GM19035 (cell line): ENCODE data around the gene STK24.

Source experiments
- ATAC-seq: cut with Tn5 transposase; IDR thresholded peaks from one replicate; pipeline ENCODE4 v1.9.1; 2021; ENCODE audit not compliant: unreplicated experiment

The STK24 gene

GRCh38 chr13:98535501-98536354, 41.2 kb downstream of the STK24 start:
- ATAC-seq, result no peak

DNA sequence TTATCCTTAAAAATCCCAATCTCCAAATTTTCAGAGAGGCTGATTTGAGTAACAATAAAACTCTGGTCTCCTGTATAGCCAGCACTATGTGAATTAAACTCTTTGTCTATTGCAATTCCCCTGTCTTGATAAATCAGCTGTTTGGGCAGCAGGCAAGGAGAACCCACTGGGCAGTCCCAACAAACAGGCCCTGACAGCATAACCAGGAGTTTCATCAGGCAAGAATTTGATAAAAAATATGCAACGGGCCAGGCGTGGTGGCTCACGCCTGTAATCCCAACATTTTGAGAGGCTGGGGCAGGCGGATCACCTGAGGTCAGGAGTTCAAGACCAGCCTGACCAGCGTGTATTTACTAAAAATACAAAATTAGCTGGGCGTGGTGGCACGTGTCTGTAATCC, 42.1 kb downstream of the STK24 start:
- ATAC-seq, result no peak

GRCh38 chr13:98533912-98534311, 43.0 kb downstream of the STK24 start:
- ATAC-seq, result no peak

DNA sequence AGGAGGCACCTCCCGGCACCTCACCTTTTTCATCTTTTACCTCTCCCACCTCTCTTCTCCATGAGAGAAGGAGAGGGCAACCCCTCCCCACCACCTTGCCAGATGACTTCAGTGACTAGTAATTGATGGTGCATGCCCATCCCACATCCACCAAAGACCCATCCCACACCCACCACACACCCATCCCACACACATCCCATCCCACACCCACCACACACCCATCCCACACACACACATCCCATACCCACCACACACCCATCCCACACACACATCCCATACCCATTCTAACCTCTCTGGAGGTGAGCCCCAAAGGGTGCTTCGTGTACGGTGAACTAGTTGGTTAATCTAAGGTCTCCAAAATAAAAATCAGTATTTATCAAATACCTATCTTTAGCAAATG, 44.7 kb downstream of the STK24 start:
- no peak for ATAC-seq

- ATAC-seq, result no peak
These were observed 46.7 kb downstream of the STK24 start for GRCh38 chr13:98530217-98530616.

GRCh38 chr13:98529171-98529570, 47.7 kb downstream of the STK24 start:
- ATAC-seq, result no peak

DNA sequence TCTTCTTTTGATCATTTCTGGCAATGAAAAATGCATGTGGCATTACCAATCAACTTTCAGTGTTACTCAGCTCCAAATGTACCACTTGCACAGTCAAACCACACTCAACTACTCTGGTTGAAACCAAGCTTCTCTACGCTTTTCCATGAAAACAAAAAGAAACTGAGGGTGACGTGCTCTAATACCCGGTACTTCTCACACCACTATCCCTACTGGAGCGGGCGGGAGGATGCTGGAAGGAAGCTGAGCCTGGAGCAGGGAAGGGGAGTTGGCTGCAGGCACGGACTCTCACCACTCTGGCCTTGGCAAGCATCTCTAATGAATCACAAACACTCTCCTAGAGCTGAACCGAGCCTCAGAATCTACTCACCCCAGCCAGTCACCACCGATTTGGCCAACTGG, 48.2 kb downstream of the STK24 start:
- no peak for ATAC-seq

DNA sequence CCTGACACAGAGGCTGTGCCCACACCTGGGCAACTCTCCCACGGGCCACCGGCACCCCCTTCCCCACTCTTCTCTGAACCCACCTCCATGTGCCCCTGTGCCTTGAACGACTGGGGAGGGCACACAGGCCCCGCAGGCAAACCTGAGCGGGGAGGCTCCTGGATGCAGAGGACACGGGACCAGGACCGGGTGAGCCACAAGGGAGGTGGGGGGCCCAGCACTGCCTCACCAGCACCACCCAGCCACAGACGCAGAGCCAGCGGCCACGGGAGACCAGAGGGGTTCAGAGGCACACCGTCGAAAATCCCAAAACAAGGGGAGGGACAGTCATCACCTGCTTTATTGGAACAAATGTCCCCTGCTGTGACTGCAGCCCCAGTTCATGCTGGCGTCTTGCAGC, 49.4 kb downstream of the STK24 start:
- ATAC-seq, result no peak

GRCh38 chr13:98526182-98526512, 50.8 kb downstream of the STK24 start:
- no peak for ATAC-seq

DNA sequence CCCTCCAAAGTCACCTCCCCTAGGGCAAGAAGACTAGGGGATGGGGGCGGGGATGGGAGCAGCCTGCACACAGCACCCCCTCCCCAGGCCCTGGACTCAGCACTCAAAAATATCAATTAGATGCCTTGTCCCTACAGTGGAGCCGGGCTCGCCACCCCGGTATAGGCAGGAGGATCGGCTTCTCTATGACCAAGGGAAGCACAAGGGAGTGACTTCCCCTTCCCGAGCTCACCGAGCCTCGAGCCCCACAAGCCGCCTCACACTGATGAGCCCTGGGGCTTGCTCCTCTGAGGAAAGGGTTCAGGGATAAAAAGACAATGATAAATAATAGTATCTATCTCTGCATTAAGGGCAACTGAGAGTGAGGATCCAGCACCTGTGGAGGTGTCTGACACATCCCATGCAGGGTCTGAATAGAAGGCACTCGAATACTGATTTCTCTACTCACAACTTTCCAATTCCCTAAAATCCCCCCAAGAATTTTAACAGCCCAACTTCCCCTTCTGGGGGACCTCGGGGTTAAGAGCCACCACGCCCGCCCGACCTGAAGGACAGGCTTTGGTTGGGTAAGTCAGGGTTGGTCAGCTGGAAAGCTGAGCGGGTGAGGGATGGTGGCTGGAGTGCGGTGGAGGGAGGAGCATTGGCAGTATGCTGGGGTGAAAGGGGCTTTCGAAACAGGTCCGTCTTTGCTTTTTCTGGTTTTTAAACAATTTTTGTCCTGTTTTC, 51.3 kb downstream of the STK24 start:
- ATAC-seq, result no peak

GRCh38 chr13:98524793-98525192, 52.1 kb downstream of the STK24 start:
- no peak for ATAC-seq

- no peak for ATAC-seq
These were observed 52.5 kb downstream of the STK24 start for GRCh38 chr13:98524391-98524790.

GRCh38 chr13:98523455-98524102, 53.3 kb downstream of the STK24 start:
- peak; percentile 59 for ATAC-seq

GRCh38 chr13:98522371-98522770, 54.5 kb downstream of the STK24 start:
- no peak for ATAC-seq

DNA sequence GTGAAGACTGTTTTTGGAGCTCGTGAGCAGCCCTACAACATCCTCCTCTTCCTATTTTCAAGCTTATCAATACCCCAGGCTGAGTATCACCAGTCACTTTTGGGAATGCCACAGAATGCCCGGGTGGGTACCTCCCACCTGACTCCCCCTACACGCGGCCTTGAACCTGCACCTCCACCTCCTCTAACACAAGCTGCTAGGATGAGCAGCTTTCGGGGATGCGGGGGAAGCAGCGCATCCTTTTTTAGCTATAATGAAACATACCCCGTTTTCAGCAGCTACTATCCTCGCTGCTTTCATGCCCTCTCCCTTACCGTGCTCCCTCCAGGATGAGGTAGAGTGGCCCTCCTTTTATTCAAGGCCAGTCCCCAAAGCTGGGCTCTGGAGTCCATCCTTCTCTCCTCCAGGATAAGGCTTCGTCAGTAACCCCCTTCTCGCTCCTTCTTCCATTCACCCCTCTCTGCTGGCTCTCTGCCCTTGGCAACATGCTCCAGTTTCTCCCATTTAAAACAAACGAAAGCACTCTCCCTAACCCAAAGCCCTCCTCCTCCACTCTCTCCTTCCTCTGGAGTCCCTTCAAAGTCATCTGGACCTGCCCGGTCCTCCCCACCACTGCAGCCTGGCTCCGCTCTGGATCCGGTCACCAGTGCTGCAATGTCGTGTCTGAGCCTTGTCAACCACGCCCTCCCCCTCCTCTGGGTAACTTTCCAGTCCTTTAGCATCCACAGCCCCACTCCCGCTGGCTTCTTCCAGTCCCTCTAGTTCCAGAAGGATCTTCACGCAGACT, 55.3 kb downstream of the STK24 start:
- no peak for ATAC-seq

DNA sequence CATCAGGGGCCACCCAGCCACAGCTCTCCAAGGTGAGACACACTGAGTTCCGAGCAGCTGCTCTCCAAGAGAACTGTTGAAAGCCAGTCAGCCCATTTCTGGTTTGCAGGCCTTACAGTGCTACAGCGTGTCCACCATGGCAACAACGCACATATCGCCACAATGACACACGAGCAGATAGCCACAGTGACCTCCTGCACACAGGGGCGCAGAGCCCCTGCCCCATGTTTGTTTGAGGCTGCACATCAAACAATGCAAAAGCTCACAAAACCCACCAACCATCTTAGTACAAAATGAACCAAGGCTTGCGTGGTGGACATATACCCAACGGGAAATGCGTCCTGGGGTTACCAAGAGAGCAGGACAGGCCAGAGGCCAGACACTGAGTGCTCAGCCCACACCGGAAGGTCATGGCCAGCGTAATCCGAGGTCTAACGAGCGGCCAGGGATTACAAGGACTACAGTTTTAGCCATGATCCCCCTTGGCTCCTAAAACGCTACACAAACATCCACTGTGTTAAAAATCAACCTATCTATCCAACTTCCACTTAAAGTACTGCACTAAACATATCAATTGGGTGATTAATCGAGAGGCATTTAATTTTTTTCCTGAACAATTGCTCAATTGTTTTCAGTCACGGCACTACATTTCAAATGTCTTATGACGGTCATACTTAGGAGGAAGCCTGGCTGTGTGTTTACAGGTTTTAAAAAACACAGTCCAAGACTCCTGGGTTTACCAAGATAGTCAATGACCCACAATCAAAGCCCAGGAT, 56.0 kb downstream of the STK24 start:
- no peak for ATAC-seq

- ATAC-seq, result no peak
These were observed 56.9 kb downstream of the STK24 start for GRCh38 chr13:98519976-98520375.

GRCh38 chr13:98517576-98518310, 59.2 kb downstream of the STK24 start:
- ATAC-seq, result peak; percentile 45

GRCh38 chr13:98515818-98516465, 61.0 kb downstream of the STK24 start:
- no peak for ATAC-seq
